GM12878 (cell line): ENCODE data around the gene ZBTB32. TPM values are rescaled to one million over a fixed set of nuclear protein-coding genes. Genes with fewer than 3 reads are reported as not detected.
A peak's percentile ranks its signal among the peaks of the same experiment; 100 is the strongest.

Experiments
- BHLHE40 ChIP-seq, 2 experiments: fragments of 450-650 bp in 1 of 2; IDR thresholded peaks; 2 replicates each; pipeline ENCODE4 v1.6.1; 2011 to 2017; ENCODE audit warnings: low read depth in 2 of 2, borderline replicate concordance in 1 of 2, improper control_type of control experiment in 1 of 2, low read length in 1 of 2, mild to moderate bottlenecking in 1 of 2
- CEBPZ ChIP-seq: fragments of 150-350 bp; IDR thresholded peaks from 2 replicates; pipeline ENCODE4 v1.6.1; 2016; ENCODE audit warnings: low read depth, low read length
- CREB1 ChIP-seq: IDR thresholded peaks from 2 replicates; pipeline ENCODE4 v1.6.1; 2012; ENCODE audit warnings: low read depth, mild to moderate bottlenecking, inconsistent platforms
- E4F1 ChIP-seq: fragments of 450-650 bp; IDR thresholded peaks from 2 replicates; pipeline ENCODE4 v1.6.1; 2018; ENCODE audit warnings: borderline replicate concordance, mild to moderate bottlenecking; ENCODE audit not compliant: partially characterized antibody
- KDM1A ChIP-seq: fragments of 200-600 bp; sonication (generic); IDR thresholded peaks from 2 replicates; pipeline ENCODE4 v1.6.1; 2016; ENCODE audit warnings: borderline replicate concordance
- PBX3 ChIP-seq: IDR thresholded peaks from 2 replicates; pipeline ENCODE4 v1.6.1; 2011; ENCODE audit warnings: mild to moderate bottlenecking, low read depth, low read length, moderate library complexity; ENCODE audit not compliant: insufficient replicate concordance
- RCOR1 ChIP-seq: conservative IDR thresholded peaks from 2 replicates; pipeline ENCODE4 v1.6.1; 2012; ENCODE audit warnings: low read depth, low read length, improper control_type of control experiment
- RFX5 ChIP-seq: IDR thresholded peaks from 2 replicates; pipeline ENCODE4 v1.6.1; 2011; ENCODE audit warnings: low read depth, low read length, improper control_type of control experiment
- SIN3A ChIP-seq: IDR thresholded peaks from 2 replicates; pipeline ENCODE4 v1.6.1; 2012; ENCODE audit warnings: low read depth, low read length, improper control_type of control experiment
- TARDBP ChIP-seq: IDR thresholded peaks from 2 replicates; pipeline ENCODE4 v1.6.1; 2016; ENCODE audit warnings: borderline replicate concordance
- TBL1XR1 ChIP-seq: IDR thresholded peaks from 2 replicates; pipeline ENCODE4 v1.6.1; 2012; ENCODE audit warnings: low read depth, low read length, improper control_type of control experiment
- USF2 ChIP-seq: IDR thresholded peaks from 2 replicates; pipeline ENCODE4 v1.6.1; 2011; ENCODE audit warnings: low read depth, low read length, improper control_type of control experiment, borderline replicate concordance
- ZNF687 ChIP-seq: fragments of 450-650 bp; IDR thresholded peaks from 2 replicates; pipeline ENCODE4 v1.6.1; 2017; ENCODE audit warnings: mild to moderate bottlenecking, moderate library complexity
- ZZZ3 ChIP-seq: IDR thresholded peaks from 2 replicates; pipeline ENCODE4 v1.6.1; 2011; ENCODE audit warnings: low read depth; ENCODE audit not compliant: control insufficient read depth, insufficient read length
- polyA plus RNA-seq, 11 experiments: library from polyadenylated mRNA; depleted of rRNA in 4 of 11; unstranded in 6 of 11; stranded (reverse) in 5 of 11; fragments of >200 nt; fragmentation: Nextera tagmentation in 4 of 11; fragmentation: Illumina TruSeq in 1 of 11; extraction: Ambion mirVana in 4 of 11; extraction: Trizol in 1 of 11; gene quantifications; 1 replicate in 1 of 11; 2 replicates in 10 of 11; pipeline versions ENCODE4 v1.2.1 to v1.2.3, GENCODE V29; 2011 to 2016; ENCODE audit warnings: inconsistent platforms in 2 of 11, missing spikeins in 2 of 11, low read depth in 1 of 11
- total RNA-seq, 4 experiments: library from RNA; depleted of rRNA in 3 of 4; stranded (reverse); fragments of >200 nt in 3 of 4; fragmentation: Illumina TruSeq in 1 of 4; extraction: Trizol in 1 of 4; gene quantifications; 2 replicates each; pipeline versions ENCODE4 v1.2.1 to v1.2.3, GENCODE V29; 2013 to 2021

Gene ZBTB32
- total and polyA plus RNA-seq, 10 of the 15 experiments (the other 5 are each of a cell fraction or from before 2014, with no cell fraction given): 1.0 to 46.7 (median 16.0) TPM

GRCh38 chr19:35717665-35718344, 13.4 kb downstream of the ZBTB32 start, which contains the start of gene KMT2B (continued):
- peak; percentile 29; the same call in 1 of the 2 replicates for TF ChIP-seq TBL1XR1
- TF ChIP-seq PBX3: no peak
- TF ChIP-seq RFX5: no peak
- TF ChIP-seq ZNF687: peak; percentile 44
- TF ChIP-seq CEBPZ: no peak
- no peak for TF ChIP-seq USF2
- TF ChIP-seq ZZZ3: no peak
- TF ChIP-seq KDM1A: no peak
- peak; percentile 54 for TF ChIP-seq E4F1
- TF ChIP-seq TARDBP: no peak
- peak in 1 of 2 experiments; percentile 60; a peak in 2 of 4 replicates for TF ChIP-seq BHLHE40 (IDR thresholded peaks at IDR 0.05; ENCODE audit: borderline replicate concordance in 1 of 2, low read depth in 2 of 2, low read length in 1 of 2)
- no peak for TF ChIP-seq SIN3A
- TF ChIP-seq RCOR1: no peak
- TF ChIP-seq CREB1: peak; percentile 88
